Heart left ventricle (tissue), 13 donors: ENCODE data around the gene GIGYF1.

Experiments used
- POLR2A ChIP-seq, 2 donors: fragments of 450-650 bp; IDR thresholded peaks; one replicate each; pipeline ENCODE4 v1.6.1; 2017; ENCODE audit warnings: antibody characterized with exemption in 2 of 2, mild to moderate bottlenecking in 2 of 2, moderate library complexity in 2 of 2
- TF ChIP-seq, protein P1 (sequence below), 12 donors: fragments of 200-600 bp; sonication (generic) in 4 of 12; IDR thresholded peaks; one replicate each; pipeline versions ENCODE4 v1.5.0 to v1.8.0; 2018 to 2022; ENCODE audit warnings: antibody characterized with exemption in 12 of 12, mild to moderate bottlenecking in 5 of 12
- donor health status: ischemic (EF 13 %, LVEDD 7.1; RV severe dilation, severe dysfunction).
- donor health status: DM: no; HTN: yes; CAD: no.
- donor health status: DM: no; HTN: no; CAD: no.
- donor health status: ischemic (EF 25% LVEDD 6.9; RV normal size, moderate dysfunction).
- donor health status: ischemic (EF 25% LVEDD 5.7; RV mildly dilated, moderate dysfunction).
- donor health status: ischemic (EF 35%, LVEDD 5.7; RV mildly dilated, moderate dysfunction).
- donor health status: nonischemic (EF 11% LVEDD 7.7; RV severe dilation, severe dysfunction).
- donor health status: DM: yes; HTN: yes; CAD: no.
- donor health status: PGD.
- donor health status: ischemic (EF 29% LVEDD 5.4; RV normal size, mild dysfunction).
- donor health status: nonischemic (EF 23%, LVEDD 6.1; RV moderate dilation, normal function).

DNA sequence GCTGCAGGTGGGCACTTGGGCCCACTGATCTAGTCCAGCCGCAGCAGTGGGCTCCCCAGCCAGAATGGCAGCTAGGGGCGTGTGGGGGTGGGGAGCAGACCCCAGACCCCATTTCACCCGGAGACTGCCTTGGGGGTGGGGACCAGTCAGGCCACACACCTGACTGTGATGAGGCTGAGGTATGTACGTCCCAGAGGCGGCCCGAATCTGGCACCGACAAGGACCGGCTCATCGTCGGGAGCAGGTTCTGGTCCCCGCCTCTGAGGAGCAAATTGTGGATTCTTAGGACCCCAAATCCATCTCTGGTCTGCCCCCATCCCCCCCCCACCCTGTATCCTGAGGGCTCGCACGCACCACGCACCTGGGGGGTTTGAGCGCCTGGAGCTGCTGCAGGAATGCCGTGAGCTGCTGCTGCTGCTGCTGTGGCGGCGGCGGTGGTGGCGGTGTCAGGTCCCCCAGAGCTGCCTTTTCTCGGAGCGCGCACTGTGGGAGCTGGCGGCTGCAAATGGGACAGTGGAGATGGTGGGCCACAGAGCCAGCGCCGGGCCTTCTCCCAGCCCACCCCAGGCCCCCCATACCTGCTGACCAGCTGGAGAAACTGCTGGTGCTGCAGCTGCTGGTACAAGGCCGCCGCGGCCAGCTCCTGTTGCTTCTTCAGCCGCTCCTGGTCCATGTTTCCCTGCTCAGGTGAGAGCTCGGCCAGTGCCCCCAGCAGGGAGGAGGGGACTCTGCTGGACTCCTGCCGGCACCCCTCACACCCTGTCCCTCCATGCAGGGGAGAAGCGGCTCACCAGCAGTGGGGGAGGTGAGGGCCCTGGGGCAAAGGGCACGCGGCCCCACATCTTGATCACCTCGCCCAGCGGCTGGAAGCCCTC lies 10.2 kb downstream of the GIGYF1 start:
- TF ChIP-seq, protein P1, sequence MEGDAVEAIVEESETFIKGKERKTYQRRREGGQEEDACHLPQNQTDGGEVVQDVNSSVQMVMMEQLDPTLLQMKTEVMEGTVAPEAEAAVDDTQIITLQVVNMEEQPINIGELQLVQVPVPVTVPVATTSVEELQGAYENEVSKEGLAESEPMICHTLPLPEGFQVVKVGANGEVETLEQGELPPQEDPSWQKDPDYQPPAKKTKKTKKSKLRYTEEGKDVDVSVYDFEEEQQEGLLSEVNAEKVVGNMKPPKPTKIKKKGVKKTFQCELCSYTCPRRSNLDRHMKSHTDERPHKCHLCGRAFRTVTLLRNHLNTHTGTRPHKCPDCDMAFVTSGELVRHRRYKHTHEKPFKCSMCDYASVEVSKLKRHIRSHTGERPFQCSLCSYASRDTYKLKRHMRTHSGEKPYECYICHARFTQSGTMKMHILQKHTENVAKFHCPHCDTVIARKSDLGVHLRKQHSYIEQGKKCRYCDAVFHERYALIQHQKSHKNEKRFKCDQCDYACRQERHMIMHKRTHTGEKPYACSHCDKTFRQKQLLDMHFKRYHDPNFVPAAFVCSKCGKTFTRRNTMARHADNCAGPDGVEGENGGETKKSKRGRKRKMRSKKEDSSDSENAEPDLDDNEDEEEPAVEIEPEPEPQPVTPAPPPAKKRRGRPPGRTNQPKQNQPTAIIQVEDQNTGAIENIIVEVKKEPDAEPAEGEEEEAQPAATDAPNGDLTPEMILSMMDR (IDR thresholded peaks at IDR 0.05) = no peak
- no peak for TF ChIP-seq POLR2A (IDR thresholded peaks at IDR 0.05)
